SK-N-SH (cell line): ENCODE results near the gene MYOD1. TPM values are rescaled to one million over a fixed set of nuclear protein-coding genes. Genes with fewer than 3 reads are reported as not detected.

ENCODE experiments used
- CTCF ChIA-PET: fragments of 300-600, 350-600 bp; formaldehyde crosslinking; extraction: SDS; loops from one replicate; lab custom pipeline; 2021; lab: Yijun Ruan, JAX
- POLR2A ChIA-PET: fragments of 350-600 bp; sonication (Branson Sonifier 250); formaldehyde crosslinking; extraction: SDS; loops from one replicate; lab custom pipeline; 2020; ENCODE audit warnings: antibody characterized with exemption, inconsistent platforms; lab: Yijun Ruan, JAX
- DNase-seq: peaks from one replicate; pipeline ENCODE4 v3.0.0; 2012
- H2AFZ ChIP-seq: fragments of 200-600 bp; sonication (generic); 2 replicates; pipeline ENCODE4 v1.8.1; 2016; ENCODE audit warnings: antibody characterized with exemption, mild to moderate bottlenecking, low read depth
- H3F3A ChIP-seq: fragments of 200-600 bp; sonication (generic); replicated peaks from 2 replicates; pipeline ENCODE3; 2016; ENCODE audit warnings: antibody characterized with exemption, mild to moderate bottlenecking; ENCODE audit not compliant: insufficient read depth
- H3K27ac ChIP-seq, 2 experiments: fragments of 200-500 bp in 1 of 2; fragments of 200-600 bp in 1 of 2; sonication (Bioruptor generic) in 1 of 2; sonication (generic), shearing (Covaris generic) in 1 of 2; 2 replicates each; pipeline versions ENCODE4 v1.5.1 to v1.6.1; 2014 to 2016; ENCODE audit warnings: low read depth in 2 of 2, inconsistent platforms in 1 of 2, low read length in 1 of 2, mild to moderate bottlenecking in 1 of 2, mixed read lengths in 1 of 2
- H3K27me3 ChIP-seq: fragments of 200-600 bp; sonication (generic), shearing (Covaris generic); 2 replicates; pipeline ENCODE4 v1.6.1; 2016; ENCODE audit warnings: mixed run types; ENCODE audit not compliant: insufficient read depth
- H3K36me3 ChIP-seq, 2 experiments: fragments of 200-500 bp in 1 of 2; fragments of 200-600 bp in 1 of 2; sonication (Bioruptor generic) in 1 of 2; sonication (generic) in 1 of 2; replicated peaks in 1 of 2; 2 replicates each; pipeline versions ENCODE3 to v1.5.1; 2014 to 2016; ENCODE audit warnings: low read length in 1 of 2, mild to moderate bottlenecking in 1 of 2; ENCODE audit not compliant: insufficient read depth in 2 of 2, control insufficient read depth in 1 of 2
- H3K4me1 ChIP-seq, 2 experiments: fragments of 200-500 bp in 1 of 2; fragments of 200-600 bp in 1 of 2; sonication (Bioruptor generic) in 1 of 2; sonication (generic), shearing (Covaris generic) in 1 of 2; 2 replicates each; pipeline versions ENCODE4 v1.5.1 to v1.6.1; 2014 to 2016; ENCODE audit warnings: low read depth in 1 of 2, low read length in 1 of 2, mixed run types in 1 of 2; ENCODE audit not compliant: insufficient read depth in 2 of 2, control insufficient read depth in 1 of 2
- H3K4me2 ChIP-seq: fragments of 200-600 bp; sonication (generic), shearing (Covaris generic); 2 replicates; pipeline ENCODE4 v1.6.1; 2017; ENCODE audit warnings: mixed run types
- H3K4me3 ChIP-seq, 2 experiments: fragments of 200-500 bp in 1 of 2; fragments of 200-600 bp in 1 of 2; sonication (Bioruptor generic) in 1 of 2; sonication (generic), shearing (Covaris generic) in 1 of 2; 2 replicates each; pipeline versions ENCODE4 v1.5.1 to v1.8.1; 2014 to 2016; ENCODE audit warnings: low read depth in 2 of 2, inconsistent platforms in 1 of 2, low read length in 1 of 2, mild to moderate bottlenecking in 1 of 2, mixed read lengths in 1 of 2, moderate library complexity in 1 of 2
- H3K79me2 ChIP-seq: fragments of 200-600 bp; sonication (generic); 2 replicates; pipeline ENCODE4 v1.8.1; 2017; ENCODE audit warnings: mild to moderate bottlenecking; ENCODE audit not compliant: insufficient read depth
- H3K9ac ChIP-seq: fragments of 200-600 bp; sonication (generic); 2 replicates; pipeline ENCODE4 v1.6.1; 2017; ENCODE audit warnings: mixed run types
- H3K9me2 ChIP-seq: fragments of 200-600 bp; sonication (generic); 2 replicates; pipeline ENCODE4 v1.6.1; 2017; ENCODE audit warnings: mixed run types
- H3K9me3 ChIP-seq: fragments of 200-600 bp; sonication (generic); 2 replicates; pipeline ENCODE4 v1.6.1; 2017; ENCODE audit warnings: mixed run types, mild to moderate bottlenecking, moderate library complexity
- H4K20me1 ChIP-seq: fragments of 200-600 bp; sonication (generic); 2 replicates; pipeline ENCODE4 v1.6.1; 2017; ENCODE audit warnings: mild to moderate bottlenecking, mixed run types; ENCODE audit not compliant: insufficient read depth
- ELF1 ChIP-seq: IDR thresholded peaks from 2 replicates; pipeline ENCODE4 v1.4.0; 2012
- FOSL2 ChIP-seq: IDR thresholded peaks from 2 replicates; pipeline ENCODE4 v1.4.0; 2012; ENCODE audit warnings: low read depth, mild to moderate bottlenecking, moderate library complexity, borderline replicate concordance
- FOXJ3 ChIP-seq: sonication (generic); formaldehyde crosslinking; IDR thresholded peaks from 2 replicates; pipeline ENCODE4 v1.5.1; 2020; ENCODE audit warnings: mild to moderate bottlenecking, missing genetic modification reagents
- FOXM1 ChIP-seq: IDR thresholded peaks from 2 replicates; pipeline ENCODE4 v1.4.0; 2012; ENCODE audit warnings: low read depth, mild to moderate bottlenecking
- GATA2 ChIP-seq: sonication (generic); formaldehyde crosslinking; IDR thresholded peaks from 2 replicates; pipeline ENCODE4 v1.5.0; 2020; ENCODE audit warnings: mild to moderate bottlenecking, missing genetic modification reagents
- IRF3 ChIP-seq: fragments of 150-350 bp; IDR thresholded peaks from 2 replicates; pipeline ENCODE4 v1.6.1; 2016; ENCODE audit warnings: mild to moderate bottlenecking, low read depth, low read length
- JUND ChIP-seq: IDR thresholded peaks from 2 replicates; pipeline ENCODE4 v1.4.0; 2012
- MXI1 ChIP-seq: IDR thresholded peaks from 2 replicates; pipeline ENCODE4 v1.6.1; 2012; ENCODE audit warnings: mild to moderate bottlenecking, low read depth, low read length, improper control_type of control experiment
- POLR2AphosphoS5 ChIP-seq: IDR thresholded peaks from 2 replicates; pipeline ENCODE4 v1.6.1; 2012; ENCODE audit warnings: low read depth, low read length
- REST ChIP-seq: IDR thresholded peaks from 2 replicates; pipeline ENCODE4 v1.6.1; 2012; ENCODE audit warnings: mild to moderate bottlenecking, low read depth, low read length, moderate library complexity
- SIN3A ChIP-seq: IDR thresholded peaks from 2 replicates; pipeline ENCODE4 v1.6.1; 2012; ENCODE audit warnings: low read depth, mild to moderate bottlenecking, low read length, moderate library complexity, borderline replicate concordance
- SMC3 ChIP-seq: IDR thresholded peaks from 2 replicates; pipeline ENCODE4 v1.6.1; 2012; ENCODE audit warnings: low read depth, low read length, improper control_type of control experiment
- TAF1 ChIP-seq: IDR thresholded peaks from 2 replicates; pipeline ENCODE4 v1.6.1; 2012; ENCODE audit warnings: low read depth, mild to moderate bottlenecking, low read length, moderate library complexity, borderline replicate concordance
- TCF12 ChIP-seq: IDR thresholded peaks from 2 replicates; pipeline ENCODE4 v1.4.0; 2012
- USF1 ChIP-seq: IDR thresholded peaks from 2 replicates; pipeline ENCODE4 v1.4.0; 2012; ENCODE audit warnings: low read depth, borderline replicate concordance
- USF2 ChIP-seq: fragments of 150-350 bp; IDR thresholded peaks from 2 replicates; pipeline ENCODE4 v1.6.1; 2017; ENCODE audit warnings: antibody characterized with exemption, low read length, low read depth, borderline replicate concordance
- YY1 ChIP-seq: IDR thresholded peaks from 2 replicates; pipeline ENCODE4 v1.4.0; 2012; ENCODE audit warnings: low read depth, mild to moderate bottlenecking
- WGBS: methylation state at CpG from one replicate; pipeline ENCODE4 v1.1.6; 2017; ENCODE audit warnings: low lambda C conversion rate; 5-methylcytosine and 5-hydroxymethylcytosine counted together
- polyA plus RNA-seq, 3 experiments: library from polyadenylated mRNA; depleted of rRNA; stranded (reverse); fragments of >200 nt; gene quantifications; 2 replicates each; pipeline ENCODE4 v1.2.3, GENCODE V29; 2012

MYOD1 gene
- polyA plus RNA-seq, 1 of the 3 experiments (the other 2 are of a cell fraction): not detected

GRCh38 chr11:17750013-17750800 is 30.8 kb downstream of the MYOD1 start:
- H2AFZ ChIP-seq: no peak overlapping the region
- no peak overlapping the region for H3K4me3 ChIP-seq
- H3K9me3 ChIP-seq: no peaks in the 10 kb centered on the region
- ChIA-PET CTCF (interaction anchor here (1.3 to 3.0 kb wide), 3 partner anchors 19 to 229 kb away, joined by 5 to 17 read pairs (median 7); no protein-coding TSS in a partner anchor), POLR2A (no interaction called here)
- H3K9me2 ChIP-seq: no peaks in the 10 kb centered on the region
- WGBS: 39% methylated on average over 12 of the region's 13 CpGs
- no peaks in the 10 kb centered on the region for H3K27me3 ChIP-seq
- no peaks in the 10 kb centered on the region; a peak in 1 of 4 replicates for H3K4me1 ChIP-seq
- H3K9ac ChIP-seq: no peak overlapping the region
- H4K20me1 ChIP-seq: no peaks in the 10 kb centered on the region
- H3K36me3 ChIP-seq: no peaks in the 10 kb centered on the region
- no peaks in the 10 kb centered on the region for H3K79me2 ChIP-seq
- TF ChIP-seq SMC3 (no peak), YY1 (no peak), JUND (no peak), ELF1 (no peak), TAF1 (no peak), USF2 (no peak), TCF12 (no peak), IRF3 (no peak), FOXM1 (no peak), GATA2 (no peak), USF1 (no peak), POLR2AphosphoS5 (no peak), FOXJ3 (no peak), MXI1 (no peak), FOSL2 (no peak), REST (no peak), SIN3A (no peak)
- TF ChIP-seq, all 33 proteins: peak for 0
- H3K4me2 ChIP-seq: no peak overlapping the region
- DNase-seq: no peak
- H3F3A ChIP-seq: no peaks in the 10 kb centered on the region
- H3K27ac ChIP-seq: no peak overlapping the region
